Activated naive CD8-positive, alpha-beta T cell (primary cell): Measurements from ENCODE around the gene ALG2.
A peak's percentile ranks its signal among the peaks of the same experiment; 100 is the strongest.
"Not testable (repeated sequence)": the region's sequence is repeated elsewhere in the genome, so short reads cannot be mapped to it uniquely, and the experiment has no call there.

Experiments used
- H3K27ac Mint-ChIP-seq: one replicate; pipeline ENCODE4 v1.8.0; 2021; ENCODE audit warnings: mixed read lengths
- H3K27me3 Mint-ChIP-seq: one replicate; pipeline ENCODE4 v1.8.0; 2021; ENCODE audit warnings: mixed read lengths
- H3K36me3 Mint-ChIP-seq: one replicate; pipeline ENCODE4 v1.8.0; 2021; ENCODE audit warnings: mixed read lengths
- H3K4me1 Mint-ChIP-seq: one replicate; pipeline ENCODE4 v1.8.0; 2021; ENCODE audit warnings: low read depth, mixed read lengths
- H3K4me3 Mint-ChIP-seq: one replicate; pipeline ENCODE4 v1.8.0; 2021; ENCODE audit warnings: mild to moderate bottlenecking, mixed read lengths
- H3K9me3 Mint-ChIP-seq: one replicate; pipeline ENCODE4 v1.8.0; 2021; ENCODE audit warnings: low read depth, mixed read lengths

The ALG2 gene

DNA sequence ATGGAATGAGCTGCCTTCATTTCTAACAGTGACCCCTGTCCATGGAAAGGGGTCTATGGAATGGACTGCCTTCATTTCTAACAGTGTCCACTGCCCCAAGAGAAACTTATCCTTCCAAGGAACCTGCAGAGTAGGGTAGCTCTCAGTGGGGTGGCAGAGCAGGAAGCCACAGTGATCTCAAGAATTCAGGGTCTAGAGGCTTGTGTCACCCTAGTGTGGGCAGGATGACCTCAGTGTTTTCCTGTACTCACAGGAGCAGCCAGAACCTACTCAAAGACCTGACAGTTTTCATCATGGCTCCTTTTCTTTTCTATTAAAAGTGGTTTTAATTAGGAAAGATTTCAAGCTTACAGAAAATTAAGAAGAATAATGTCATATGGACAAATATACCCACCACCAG lies 27.9 kb upstream of the ALG2 start:
- no peak overlapping the region for H3K27ac Mint-ChIP-seq
- no peaks in the 10 kb centered on the region for H3K9me3 Mint-ChIP-seq
- no peaks in the 10 kb centered on the region for H3K27me3 Mint-ChIP-seq
- no peak overlapping the region for H3K4me3 Mint-ChIP-seq
- peaks cover 22% of the 10 kb centered on the region for H3K4me1 Mint-ChIP-seq
- peaks cover 3% of the 10 kb centered on the region for H3K36me3 Mint-ChIP-seq

DNA sequence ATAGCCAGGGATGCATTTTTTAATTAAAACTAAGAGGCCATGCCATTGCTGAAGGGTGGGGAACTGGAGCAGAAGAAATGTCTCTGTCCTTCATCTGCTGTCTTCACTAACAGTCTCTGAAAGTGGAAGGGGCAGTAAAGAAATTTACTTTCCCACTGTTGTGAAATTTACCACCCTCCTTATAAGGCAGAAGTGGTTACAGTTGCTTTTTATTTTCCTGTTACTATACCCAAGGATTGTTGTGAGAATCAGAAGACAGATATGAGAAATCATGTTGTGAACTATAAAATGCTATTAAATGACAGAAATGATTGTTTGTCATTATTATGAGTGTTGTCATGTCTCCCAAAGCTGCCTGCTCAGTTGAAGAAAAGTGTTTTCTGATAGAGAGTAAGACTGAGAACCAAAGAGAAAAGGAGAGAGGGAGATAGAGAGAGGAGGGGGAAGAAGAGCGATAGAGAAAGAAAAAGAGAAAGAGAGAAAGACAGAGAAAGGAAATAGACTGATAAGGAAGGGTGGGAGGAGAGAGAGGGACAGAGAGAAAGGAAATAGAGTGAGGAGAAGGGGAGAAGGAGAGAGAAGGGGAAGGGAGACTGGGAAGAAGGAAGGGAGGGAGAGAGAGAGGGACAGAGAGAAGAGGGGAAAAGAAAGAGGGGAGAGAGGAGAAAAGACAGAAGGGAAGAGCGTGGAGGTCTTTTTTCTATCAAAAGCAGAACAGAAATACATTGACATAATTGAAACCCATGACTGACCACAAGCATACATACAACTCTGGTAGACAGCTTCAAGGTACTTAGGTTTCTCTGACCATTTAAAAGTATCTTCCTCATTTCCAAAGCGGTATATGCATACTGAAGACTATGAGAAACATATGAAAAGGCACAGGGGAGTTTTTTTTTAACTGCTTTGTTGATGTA lies 22.9 kb upstream of the ALG2 start:
- Mint-ChIP-seq H3K27ac (no peak overlapping the region), H3K9me3 (no peaks in the 10 kb centered on the region), H3K4me1 (no peaks in the 10 kb centered on the region), H3K4me3 (no peak overlapping the region), H3K27me3 (no peaks in the 10 kb centered on the region), H3K36me3 (peaks cover 4% of the 10 kb centered on the region)

DNA sequence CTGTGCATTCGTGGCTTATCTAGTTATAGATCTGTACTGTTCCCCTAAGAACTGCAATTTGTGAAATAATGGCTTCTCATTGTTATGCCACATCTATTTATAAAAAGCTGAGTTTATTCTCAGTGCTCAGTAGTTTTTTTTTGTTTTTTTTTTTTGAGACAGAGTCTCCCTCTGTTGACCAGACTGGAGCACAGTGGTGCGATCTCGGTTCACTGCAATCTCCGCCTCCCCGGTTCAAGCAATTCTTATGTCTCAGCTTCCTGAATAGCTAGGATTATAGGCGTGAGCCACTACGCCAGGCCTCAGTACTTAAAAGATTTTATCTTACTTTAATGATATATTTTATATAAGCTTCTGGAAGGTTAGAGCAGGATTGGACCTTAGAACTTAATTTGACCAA lies 19.4 kb upstream of the ALG2 start:
- Mint-ChIP-seq H3K9me3 (no peaks in the 10 kb centered on the region), H3K27me3 (no peaks in the 10 kb centered on the region), H3K36me3 (peaks cover 9% of the 10 kb centered on the region), H3K4me1 (peaks cover 3% of the 10 kb centered on the region), H3K27ac (no peak overlapping the region), H3K4me3 (no peak overlapping the region)

- peaks cover 9% of the 10 kb centered on the region for H3K4me1 Mint-ChIP-seq
- no peaks in the 10 kb centered on the region for H3K27me3 Mint-ChIP-seq
- no peaks in the 10 kb centered on the region for H3K9me3 Mint-ChIP-seq
- H3K4me3 Mint-ChIP-seq: no peak overlapping the region
- no peak overlapping the region for H3K27ac Mint-ChIP-seq
- H3K36me3 Mint-ChIP-seq: peaks cover 6% of the 10 kb centered on the region
These were observed 17.8 kb upstream of the ALG2 start for GRCh38 chr9:99239341-99240060.

DNA sequence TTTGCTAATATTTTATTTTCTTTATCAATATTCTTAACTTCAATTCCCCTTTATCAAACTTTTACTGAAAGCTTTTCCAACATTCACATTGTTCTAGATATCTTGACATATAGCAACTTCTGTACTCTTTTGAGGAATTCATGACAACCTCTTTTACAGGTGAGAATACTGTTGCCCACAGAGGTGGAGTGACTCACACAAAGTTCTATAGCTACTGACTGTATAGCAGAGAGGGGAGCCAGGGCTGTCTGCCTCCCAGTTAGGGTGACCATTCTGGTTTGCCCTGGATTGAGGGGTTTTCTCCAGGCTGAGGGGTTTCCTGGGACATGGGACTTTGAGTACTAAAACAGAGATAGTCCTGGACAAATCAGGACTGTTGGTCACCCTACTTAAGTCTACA lies 16.6 kb upstream of the ALG2 start:
- Mint-ChIP-seq H3K9me3 (no peaks in the 10 kb centered on the region), H3K27ac (no peak overlapping the region), H3K4me3 (no peak overlapping the region), H3K4me1 (peaks cover 9% of the 10 kb centered on the region), H3K27me3 (no peaks in the 10 kb centered on the region), H3K36me3 (peaks cover 6% of the 10 kb centered on the region)

GRCh38 chr9:99237849-99238248 lies 16.1 kb upstream of the ALG2 start:
- not testable (repeated sequence) for H3K9me3 Mint-ChIP-seq, H3K4me1 Mint-ChIP-seq, H3K4me3 Mint-ChIP-seq, H3K36me3 Mint-ChIP-seq, H3K27ac Mint-ChIP-seq, H3K27me3 Mint-ChIP-seq

- peaks cover 9% of the 10 kb centered on the region for H3K4me1 Mint-ChIP-seq
- no peak overlapping the region for H3K27ac Mint-ChIP-seq
- no peaks in the 10 kb centered on the region for H3K9me3 Mint-ChIP-seq
- no peaks in the 10 kb centered on the region for H3K27me3 Mint-ChIP-seq
- H3K36me3 Mint-ChIP-seq: peaks cover 6% of the 10 kb centered on the region
- H3K4me3 Mint-ChIP-seq: no peak overlapping the region
These were observed 15.6 kb upstream of the ALG2 start for GRCh38 chr9:99237356-99237755.

- Mint-ChIP-seq H3K27me3 (no peaks in the 10 kb centered on the region), H3K4me3 (no peak overlapping the region), H3K9me3 (no peaks in the 10 kb centered on the region), H3K27ac (peak overlapping the region; percentile 46), H3K36me3 (peaks cover 6% of the 10 kb centered on the region), H3K4me1 (peaks cover 9% of the 10 kb centered on the region)
These were observed 14.3 kb upstream of the ALG2 start for GRCh38 chr9:99235926-99236634.

GRCh38 chr9:99235069-99235468 lies 13.3 kb upstream of the ALG2 start:
- H3K27me3 Mint-ChIP-seq: no peaks in the 10 kb centered on the region
- H3K36me3 Mint-ChIP-seq: peaks cover 6% of the 10 kb centered on the region
- H3K4me3 Mint-ChIP-seq: no peak overlapping the region
- H3K4me1 Mint-ChIP-seq: peaks cover 9% of the 10 kb centered on the region
- H3K9me3 Mint-ChIP-seq: no peaks in the 10 kb centered on the region
- no peak overlapping the region for H3K27ac Mint-ChIP-seq

- no peak overlapping the region for H3K4me3 Mint-ChIP-seq
- peaks cover 6% of the 10 kb centered on the region for H3K36me3 Mint-ChIP-seq
- H3K9me3 Mint-ChIP-seq: no peaks in the 10 kb centered on the region
- no peaks in the 10 kb centered on the region for H3K27me3 Mint-ChIP-seq
- H3K4me1 Mint-ChIP-seq: peaks cover 9% of the 10 kb centered on the region
- H3K27ac Mint-ChIP-seq: no peak overlapping the region
These were observed 12.9 kb upstream of the ALG2 start for GRCh38 chr9:99234618-99235017.

- Mint-ChIP-seq H3K9me3 (no peaks in the 10 kb centered on the region), H3K4me1 (peaks cover 17% of the 10 kb centered on the region), H3K36me3 (peaks cover 2% of the 10 kb centered on the region), H3K27me3 (no peaks in the 10 kb centered on the region), H3K27ac (no peak overlapping the region), H3K4me3 (no peak overlapping the region)
These were observed 10.0 kb upstream of the ALG2 start for GRCh38 chr9:99231711-99232110.

DNA sequence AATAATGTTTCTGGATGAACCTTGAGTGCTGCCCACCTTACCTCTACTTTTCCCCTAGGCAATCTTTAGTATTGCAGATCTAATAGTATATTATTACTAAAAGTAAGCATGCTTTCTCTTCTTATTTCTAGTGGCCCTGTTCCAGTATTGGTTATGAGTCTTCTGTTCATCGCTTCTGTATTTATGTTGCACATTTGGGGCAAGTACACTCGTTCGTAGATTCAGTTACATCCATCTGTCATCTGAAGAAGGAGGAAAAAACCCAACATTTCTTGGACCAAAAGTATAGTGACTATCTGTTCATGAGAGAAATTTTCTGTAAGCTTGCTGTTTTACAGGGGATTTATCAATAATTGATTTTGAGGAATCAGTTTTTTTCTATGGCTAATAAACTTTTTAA lies 8.5 kb upstream of the ALG2 start:
- no peak overlapping the region for H3K27ac Mint-ChIP-seq
- peaks cover 15% of the 10 kb centered on the region for H3K4me1 Mint-ChIP-seq
- H3K36me3 Mint-ChIP-seq: peaks cover 3% of the 10 kb centered on the region

DNA sequence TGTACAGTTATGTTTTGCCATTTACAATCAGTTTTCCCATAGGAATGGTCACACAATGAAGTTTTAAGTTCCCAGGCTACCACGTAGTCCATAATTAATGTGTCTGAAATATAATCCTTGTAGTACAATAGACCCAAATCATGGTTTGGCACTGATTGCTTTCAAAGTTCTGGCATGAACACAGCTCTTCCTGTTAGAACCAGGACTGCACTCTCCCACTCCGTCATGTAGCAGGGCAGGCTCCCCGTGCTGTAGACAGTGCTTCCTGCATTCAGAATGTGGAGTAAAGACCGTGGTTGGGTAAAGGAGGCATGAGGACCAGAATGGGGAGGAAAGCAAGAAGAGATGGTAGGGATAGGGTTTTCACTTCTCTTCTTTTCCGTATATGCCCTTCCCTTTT lies 4.3 kb upstream of the ALG2 start:
- Mint-ChIP-seq H3K4me1 (peaks cover 41% of the 10 kb centered on the region), H3K27me3 (no peaks in the 10 kb centered on the region), H3K27ac (no peak overlapping the region), H3K9me3 (no peaks in the 10 kb centered on the region), H3K36me3 (peaks cover 8% of the 10 kb centered on the region), H3K4me3 (no peak overlapping the region)

More for the DNA sequence above, 8.5 kb upstream of the ALG2 start:
- Mint-ChIP-seq H3K27me3 (no peaks in the 10 kb centered on the region), H3K9me3 (no peaks in the 10 kb centered on the region), H3K4me3 (no peak overlapping the region)

- Mint-ChIP-seq H3K9me3 (no peaks in the 10 kb centered on the region), H3K36me3 (peaks cover 11% of the 10 kb centered on the region), H3K4me1 (peaks cover 55% of the 10 kb centered on the region), H3K27me3 (no peaks in the 10 kb centered on the region), H3K27ac (no peak overlapping the region), H3K4me3 (peak overlapping the region; percentile 99)
These were observed 2.7 kb upstream of the ALG2 start for GRCh38 chr9:99224445-99224844.
